Smooth muscle cell (in vitro differentiated cells): ENCODE data around the gene CEACAM8. TPM values are rescaled to one million over a fixed set of nuclear protein-coding genes. Genes with fewer than 3 reads are reported as not detected.
A peak's percentile ranks its signal among the peaks of the same experiment; 100 is the strongest.
"Not testable (repeated sequence)": the region's sequence is repeated elsewhere in the genome, so short reads cannot be mapped to it uniquely, and the experiment has no call there.

Experiments
- DNase-seq: peaks from one replicate; lab custom pipeline; 2025; ENCODE audit not compliant: unreplicated experiment; lab: John Stamatoyannopoulos, UW
- H2AFZ ChIP-seq: fragments of 200-600 bp; sonication (generic); 2 replicates; pipeline ENCODE4 v1.6.0; 2016; ENCODE audit warnings: antibody characterized with exemption, low read depth, mild to moderate bottlenecking
- H3F3A ChIP-seq: fragments of 200-600 bp; sonication (generic); 2 replicates; pipeline ENCODE4 v1.6.0; 2017; ENCODE audit warnings: antibody characterized with exemption, low read depth
- H3K27ac ChIP-seq: fragments of 200-600 bp; sonication (generic); 2 replicates; pipeline ENCODE4 v1.5.1; 2016; ENCODE audit warnings: low read depth, mild to moderate bottlenecking
- H3K27me3 ChIP-seq: fragments of 200-600 bp; sonication (generic); 2 replicates; pipeline ENCODE4 v1.6.1; 2016; ENCODE audit warnings: low read depth, mild to moderate bottlenecking
- H3K36me3 ChIP-seq: fragments of 200-600 bp; sonication (generic); 2 replicates; pipeline ENCODE4 v1.5.1; 2016; ENCODE audit warnings: low read depth
- H3K4me1 ChIP-seq: fragments of 200-600 bp; sonication (generic); 2 replicates; pipeline ENCODE4 v1.5.1; 2016; ENCODE audit warnings: low read depth
- H3K4me2 ChIP-seq: fragments of 200-600 bp; sonication (generic); 2 replicates; pipeline ENCODE4 v1.6.0; 2016; ENCODE audit warnings: mild to moderate bottlenecking
- H3K4me3 ChIP-seq: fragments of 200-600 bp; sonication (generic); 2 replicates; pipeline ENCODE4 v1.5.1; 2016; ENCODE audit warnings: mild to moderate bottlenecking
- H3K79me2 ChIP-seq: fragments of 200-600 bp; sonication (generic); 2 replicates; pipeline ENCODE4 v1.6.0; 2016; ENCODE audit warnings: low read depth, mild to moderate bottlenecking
- H3K9ac ChIP-seq: fragments of 200-600 bp; sonication (generic); 2 replicates; pipeline ENCODE4 v1.6.0; 2016; ENCODE audit warnings: low read depth
- H3K9me3 ChIP-seq: fragments of 200-600 bp; sonication (generic); replicated peaks from 2 replicates; pipeline ENCODE4 v1.5.1; 2016; ENCODE audit warnings: low read depth
- H4K20me1 ChIP-seq: fragments of 200-600 bp; sonication (generic); 2 replicates; pipeline ENCODE4 v1.6.0; 2016; ENCODE audit warnings: low read depth
- WGBS: methylation state at CpG from one replicate; pipeline ENCODE4 v1.1.7; 2016; ENCODE audit warnings: low lambda C conversion rate; 5-methylcytosine and 5-hydroxymethylcytosine counted together
- polyA plus RNA-seq: library from polyadenylated mRNA; unstranded; fragments of >200 nt; fragmentation: Nextera tagmentation; extraction: Ambion mirVana; gene quantifications from 2 replicates; pipeline ENCODE4 v1.2.1, GENCODE V29; 2016
- total RNA-seq: library from RNA; depleted of rRNA; stranded (reverse); fragments of >200 nt; gene quantifications from 2 replicates; pipeline ENCODE4 v1.2.3, GENCODE V29; 2014
- TF ChIP-seq, protein P1 (sequence below): fragments of 200-600 bp; sonication (generic); IDR thresholded peaks from 2 replicates; pipeline ENCODE4 v1.5.1; 2017; ENCODE audit warnings: borderline replicate concordance, mild to moderate bottlenecking, antibody characterized with exemption; ENCODE audit not compliant: insufficient read depth, poor library complexity, severe bottlenecking

The CEACAM8 gene
- total and polyA plus RNA-seq, 2 experiments from 2014 or later = not detected

DNA sequence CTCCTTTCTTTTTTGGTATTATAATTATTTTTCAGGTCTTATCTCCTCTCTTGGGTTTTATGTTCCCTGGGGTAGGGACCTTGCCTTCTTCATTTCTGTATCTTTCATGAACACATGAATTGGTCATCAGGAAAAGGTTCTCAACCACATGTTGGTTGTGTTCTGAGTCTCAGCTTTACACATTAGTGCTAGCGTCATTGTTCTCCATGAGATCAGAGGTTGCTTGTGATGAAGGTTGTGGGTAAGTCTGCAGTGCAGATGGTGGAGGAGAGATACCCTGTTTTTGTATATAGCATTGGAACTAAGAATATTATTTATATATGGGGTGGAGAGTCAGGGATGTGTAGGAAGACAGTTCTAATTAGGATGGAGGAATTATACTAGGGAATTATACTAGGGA is 24.5 kb upstream of the CEACAM8 start:
- Histone ChIP-seq H3F3A (no peaks in the 10 kb centered on the region), H3K4me1 (no peaks in the 10 kb centered on the region), H3K4me3 (no peak overlapping the region), H3K27me3 (no peaks in the 10 kb centered on the region), H3K9me3 (no peaks in the 10 kb centered on the region), H2AFZ (no peak overlapping the region), H3K4me2 (no peak overlapping the region), H3K9ac (no peak overlapping the region), H4K20me1 (no peaks in the 10 kb centered on the region), H3K36me3 (no peaks in the 10 kb centered on the region), H3K79me2 (no peaks in the 10 kb centered on the region), H3K27ac (no peak overlapping the region)
- WGBS = 81% methylated on average over 1 of the region's 1 CpG
- TF ChIP-seq, protein P1, sequence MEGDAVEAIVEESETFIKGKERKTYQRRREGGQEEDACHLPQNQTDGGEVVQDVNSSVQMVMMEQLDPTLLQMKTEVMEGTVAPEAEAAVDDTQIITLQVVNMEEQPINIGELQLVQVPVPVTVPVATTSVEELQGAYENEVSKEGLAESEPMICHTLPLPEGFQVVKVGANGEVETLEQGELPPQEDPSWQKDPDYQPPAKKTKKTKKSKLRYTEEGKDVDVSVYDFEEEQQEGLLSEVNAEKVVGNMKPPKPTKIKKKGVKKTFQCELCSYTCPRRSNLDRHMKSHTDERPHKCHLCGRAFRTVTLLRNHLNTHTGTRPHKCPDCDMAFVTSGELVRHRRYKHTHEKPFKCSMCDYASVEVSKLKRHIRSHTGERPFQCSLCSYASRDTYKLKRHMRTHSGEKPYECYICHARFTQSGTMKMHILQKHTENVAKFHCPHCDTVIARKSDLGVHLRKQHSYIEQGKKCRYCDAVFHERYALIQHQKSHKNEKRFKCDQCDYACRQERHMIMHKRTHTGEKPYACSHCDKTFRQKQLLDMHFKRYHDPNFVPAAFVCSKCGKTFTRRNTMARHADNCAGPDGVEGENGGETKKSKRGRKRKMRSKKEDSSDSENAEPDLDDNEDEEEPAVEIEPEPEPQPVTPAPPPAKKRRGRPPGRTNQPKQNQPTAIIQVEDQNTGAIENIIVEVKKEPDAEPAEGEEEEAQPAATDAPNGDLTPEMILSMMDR = no peak
- DNase-seq = no peak

DNA sequence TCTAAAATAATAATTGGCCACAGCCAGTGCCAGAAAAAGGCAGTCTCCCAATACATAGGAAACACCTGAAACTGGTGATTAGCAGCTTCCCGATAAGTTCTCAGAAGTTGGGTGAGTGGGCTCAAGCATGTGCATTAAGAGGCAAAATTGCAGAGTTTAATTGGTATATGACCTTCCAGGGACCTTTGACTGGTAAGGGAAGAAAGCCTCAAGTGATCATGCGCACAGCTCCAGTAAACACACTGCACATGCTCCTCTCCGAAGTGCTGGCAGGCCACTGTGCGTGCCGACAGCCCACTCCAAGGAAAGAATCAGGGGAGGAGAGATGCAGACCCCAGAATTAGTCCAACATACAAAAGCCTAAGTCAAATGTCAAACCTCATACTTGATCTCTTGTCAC is 18.9 kb upstream of the CEACAM8 start:
- Histone ChIP-seq H3K9ac (no peak overlapping the region), H4K20me1 (no peaks in the 10 kb centered on the region), H3K4me3 (no peak overlapping the region), H3K4me2 (no peak overlapping the region), H3K36me3 (no peaks in the 10 kb centered on the region), H3K27ac (no peak overlapping the region), H3K4me1 (no peaks in the 10 kb centered on the region), H2AFZ (no peak overlapping the region), H3F3A (no peaks in the 10 kb centered on the region), H3K27me3 (no peaks in the 10 kb centered on the region), H3K79me2 (no peaks in the 10 kb centered on the region), H3K9me3 (no peaks in the 10 kb centered on the region)
- TF ChIP-seq, protein P1 = no peak
- DNase-seq = no peak
- WGBS = 84% methylated on average over 5 of the region's 5 CpGs

DNA sequence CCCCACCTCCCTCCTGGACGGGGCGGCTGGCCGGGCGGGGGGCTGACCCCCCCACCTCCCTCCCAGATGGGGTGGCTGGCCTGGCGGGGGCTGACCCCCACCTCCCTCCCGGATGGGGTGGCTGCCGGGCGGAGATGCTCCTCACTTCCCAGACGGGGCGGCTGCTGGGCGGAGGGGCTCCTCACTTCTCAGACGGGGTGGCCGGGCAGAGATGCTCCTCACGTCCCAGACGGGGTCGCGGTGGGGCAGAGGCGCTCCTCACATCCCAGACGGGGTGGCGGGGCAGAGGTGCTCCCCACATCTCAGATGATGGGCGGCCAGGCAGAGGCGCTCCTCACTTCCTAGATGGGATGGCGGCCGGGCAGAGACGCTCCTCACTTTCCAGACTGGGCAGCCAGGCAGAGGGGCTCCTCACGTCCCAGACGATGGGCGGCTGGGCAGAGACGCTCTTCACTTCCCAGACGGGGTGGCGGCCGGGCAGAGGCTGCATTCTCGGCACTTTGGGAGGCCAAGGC is 15.7 kb upstream of the CEACAM8 start:
- H3K27ac ChIP-seq, H3K27me3 ChIP-seq, H3K36me3 ChIP-seq, H4K20me1 ChIP-seq, DNase-seq, H3K4me1 ChIP-seq, H3K79me2 ChIP-seq, H3K9ac ChIP-seq, H2AFZ ChIP-seq, H3K4me2 ChIP-seq, H3K4me3 ChIP-seq, H3K9me3 ChIP-seq, H3F3A ChIP-seq: not testable (repeated sequence)
- 94% methylated on average over 13 of the region's 33 CpGs for WGBS

DNA sequence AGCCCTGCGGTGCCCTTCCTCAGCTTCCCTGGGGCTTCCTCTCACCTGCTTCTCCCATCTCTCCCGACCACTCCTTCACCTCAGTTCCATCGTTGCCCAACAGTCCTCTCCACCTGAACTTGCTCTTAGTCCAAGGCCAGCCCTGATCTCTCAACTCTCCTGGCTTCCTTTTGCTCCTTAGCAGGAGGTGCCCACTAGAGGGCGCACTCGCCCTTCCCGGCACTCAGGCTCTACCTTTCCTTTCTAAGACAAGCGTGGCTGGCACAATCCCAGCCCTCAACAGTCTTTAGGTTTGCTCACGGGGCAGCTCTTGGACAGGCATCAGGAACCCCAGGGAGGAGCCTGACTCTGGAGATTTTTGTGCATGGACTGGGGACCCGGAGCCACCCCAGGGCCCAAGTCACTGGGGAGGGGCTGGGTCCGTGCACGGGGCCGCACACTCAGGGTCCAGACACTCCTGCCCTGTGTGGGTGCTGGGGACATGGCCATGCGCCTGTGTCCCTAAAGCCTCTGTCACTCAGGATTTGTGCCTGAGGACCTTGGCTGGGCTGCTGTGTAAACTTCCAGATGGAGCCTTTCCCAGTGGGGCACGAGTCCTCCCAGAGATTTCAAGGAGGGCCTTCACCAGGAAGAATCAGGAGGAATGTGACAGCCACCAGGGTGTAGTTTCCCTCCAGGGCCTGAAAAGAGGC is 12.1 kb upstream of the CEACAM8 start:
- TF ChIP-seq, protein P1 = peak; percentile 27
- Histone ChIP-seq H3K9ac (no peak overlapping the region), H3K9me3 (no peaks in the 10 kb centered on the region), H3K4me1 (no peaks in the 10 kb centered on the region), H3K4me2 (no peak overlapping the region), H3K27ac (no peak overlapping the region), H3K36me3 (no peaks in the 10 kb centered on the region), H3K79me2 (no peaks in the 10 kb centered on the region), H3F3A (no peaks in the 10 kb centered on the region), H2AFZ (no peak overlapping the region), H4K20me1 (no peaks in the 10 kb centered on the region), H3K27me3 (no peaks in the 10 kb centered on the region), H3K4me3 (no peak overlapping the region)
- WGBS = 44% methylated on average over 14 of the region's 14 CpGs
- DNase-seq = no peak
